Suppressor macrophage (primary cell): Measurements from ENCODE around the gene TPT1.
"Not testable (repeated sequence)": the region's sequence is repeated elsewhere in the genome, so short reads cannot be mapped to it uniquely, and the experiment has no call there.

Experiments used
- DNase-seq, 4 experiments: peaks; one replicate each; pipeline ENCODE4 v3.0.0-alpha.2; 2020 to 2022

TPT1 gene

GRCh38 chr13:45367358-45367757 lies 26.4 kb upstream of the TPT1 start:
- peak; percentile 77 to 91 (median 82) for DNase-seq

GRCh38 chr13:45365558-45365885 lies 24.5 kb upstream of the TPT1 start:
- DNase-seq = no peak

- DNase-seq = no peak
Measured at GRCh38 chr13:45364876-45365557, 24.0 kb upstream of the TPT1 start.

GRCh38 chr13:45362939-45363338 lies 22.0 kb upstream of the TPT1 start:
- DNase-seq = peak in 2 of 4 experiments; percentile 26 to 34

- DNase-seq = no peak
Measured at GRCh38 chr13:45361596-45362206, 20.7 kb upstream of the TPT1 start.

- DNase-seq = no peak
Measured at GRCh38 chr13:45356966-45357672, 16.1 kb upstream of the TPT1 start.

- DNase-seq = peak in 2 of 4 experiments; percentile 19 to 37
Measured at GRCh38 chr13:45353895-45354294, 12.9 kb upstream of the TPT1 start.

GRCh38 chr13:45352031-45352430 lies 11.0 kb upstream of the TPT1 start:
- DNase-seq = no peak

GRCh38 chr13:45350152-45350551 lies 9.2 kb upstream of the TPT1 start:
- no peak for DNase-seq

- DNase-seq = peak in 2 of 4 experiments; percentile 37 to 46
Measured at GRCh38 chr13:45349438-45349837, 8.5 kb upstream of the TPT1 start.

GRCh38 chr13:45344064-45344463 lies 3.1 kb upstream of the TPT1 start:
- DNase-seq = not testable (repeated sequence)

- not testable (repeated sequence) for DNase-seq
Measured at GRCh38 chr13:45343102-45343501, 2.1 kb upstream of the TPT1 start.

- not testable (repeated sequence) for DNase-seq
Measured at GRCh38 chr13:45342668-45343067, 1.7 kb upstream of the TPT1 start.

- DNase-seq = peak; percentile 64 to 83 (median 72)
Measured at GRCh38 chr13:45341799-45342500, 967 bp upstream of the TPT1 start.

GRCh38 chr13:45340422-45341033 lies 455 bp downstream of the TPT1 start:
- peak; percentile 91 to 96 (median 94) for DNase-seq

- no peak for DNase-seq
Measured at GRCh38 chr13:45339867-45340266, 1.1 kb downstream of the TPT1 start.

GRCh38 chr13:45339399-45339798 lies 1.6 kb downstream of the TPT1 start:
- DNase-seq = no peak

GRCh38 chr13:45337803-45338202 lies 3.2 kb downstream of the TPT1 start:
- no peak for DNase-seq

GRCh38 chr13:45337395-45337794 lies 3.6 kb downstream of the TPT1 start:
- no peak for DNase-seq

GRCh38 chr13:45336025-45336800 lies 4.8 kb downstream of the TPT1 start:
- no peak for DNase-seq

- DNase-seq = no peak
Measured at GRCh38 chr13:45335397-45336024, 5.5 kb downstream of the TPT1 start.
